GM12878 (cell line): ENCODE results near the gene B4GALNT4.

Source experiments
- BACH1 ChIP-seq: fragments of 450-650 bp; IDR thresholded peaks from 2 replicates; pipeline ENCODE4 v1.6.1; 2017; ENCODE audit warnings: mild to moderate bottlenecking, borderline replicate concordance
- CBX5 ChIP-seq: sonication (generic); IDR thresholded peaks from 2 replicates; pipeline ENCODE4 v1.6.1; 2016; ENCODE audit warnings: low read depth, moderate library complexity, mild to moderate bottlenecking, inconsistent platforms
- CTCF ChIP-seq, 3 experiments: IDR thresholded peaks in 2 of 3; conservative IDR thresholded peaks in 1 of 3; 2 replicates each; pipeline ENCODE4 v1.5.1; 2011; ENCODE audit warnings: low read depth in 3 of 3, low read length in 3 of 3, mild to moderate bottlenecking in 3 of 3, control low read depth in 2 of 3, moderate library complexity in 2 of 3, inconsistent platforms in 1 of 3, mixed read lengths in 1 of 3; ENCODE audit not compliant: control insufficient read depth in 2 of 3, insufficient read depth in 1 of 3; ENCODE audit errors: extremely low read depth in 1 of 3
- POLR2AphosphoS5 ChIP-seq: IDR thresholded peaks from 2 replicates; pipeline ENCODE4 v1.6.1; 2011; ENCODE audit warnings: mild to moderate bottlenecking, low read length, inconsistent platforms

GRCh38 chr11:380095-380480, 10.8 kb downstream of the B4GALNT4 start:
- no peak for TF ChIP-seq CTCF (IDR thresholded peaks at IDR 0.05 in 2 of 3, conservative IDR thresholded peaks at IDR 0.05 in 1 of 3; ENCODE audit: control insufficient read depth in 2 of 3, extremely low read depth in 1 of 3, insufficient read depth in 1 of 3, low read depth in 3 of 3, low read length in 3 of 3)
- TF ChIP-seq BACH1, result no peak
- no peak for TF ChIP-seq CBX5
- no peak for TF ChIP-seq POLR2AphosphoS5
